Endothelial cell of coronary artery (primary cell): ENCODE results near the gene YKT6. TPM values are rescaled to one million over a fixed set of nuclear protein-coding genes. Genes with fewer than 3 reads are reported as not detected.

Experiments
- total RNA-seq: library from RNA; depleted of rRNA; stranded (reverse); fragments of >200 nt; gene quantifications from 2 replicates; pipeline ENCODE4 v1.2.3, GENCODE V29; 2014

YKT6 gene
- total RNA-seq = 84.2 and 105 TPM in 2 replicates

GRCh38 chr7:44200699-44201461, at the start of gene YKT6:
Gene YKT6, plus strand, starts transcription at chr7:44200978. Its CDS starts 158 bp downstream, at chr7:44201136.

GRCh38 chr7:44189286-44189992, 11.3 kb upstream of the YKT6 start, which contains the start of gene GCK:
Gene GCK, minus strand, starts transcription at chr7:44189439. Its CDS starts 486 bp downstream, at chr7:44188953.

Other genes starting within 250 kb of the YKT6 start
- not detected in 2 replicates for gene SPDYE1, start 203.1 kb upstream of the YKT6 start, total RNA-seq
- gene DBNL, start 156.3 kb upstream of the YKT6 start, total RNA-seq = 138 and 162 TPM in 2 replicates
- not detected in 2 replicates for gene PGAM2, start 135.4 kb upstream of the YKT6 start, total RNA-seq
- 6.3 and 7.9 TPM in 2 replicates for gene POLM, start 118.4 kb upstream of the YKT6 start, total RNA-seq
- 3.3 and 11.5 TPM in 2 replicates for gene AEBP1, start 96.6 kb upstream of the YKT6 start, total RNA-seq
- 75.4 and 78.0 TPM in 2 replicates for gene POLD2, start 77.4 kb upstream of the YKT6 start, total RNA-seq
- not detected in 2 replicates for gene MYL7, start 59.6 kb upstream of the YKT6 start, total RNA-seq
- 0.19 and 0.27 TPM in 2 replicates for gene GCK, start 11.5 kb upstream of the YKT6 start, total RNA-seq
- 0.28 and 3.1 TPM in 2 replicates for gene CAMK2B, start 124.6 kb downstream of the YKT6 start, total RNA-seq